Activated CD4-positive, alpha-beta T cell treated with anti-CD3 and anti-CD28 coated beads, Interleukin-2, Interleukin-6, amounts not matched to agents 100 ng/mL and 50 ng/mL, durations not matched to agents 16 hours and 8 hours (primary cell): Measurements from ENCODE around the gene C5orf52.
"Not testable (repeated sequence)": the region's sequence is repeated elsewhere in the genome, so short reads cannot be mapped to it uniquely, and the experiment has no call there.

Experiments used
- DNase-seq: peaks from one replicate; pipeline ENCODE4 v3.0.0-alpha.2; 2020

C5orf52 gene

DNA sequence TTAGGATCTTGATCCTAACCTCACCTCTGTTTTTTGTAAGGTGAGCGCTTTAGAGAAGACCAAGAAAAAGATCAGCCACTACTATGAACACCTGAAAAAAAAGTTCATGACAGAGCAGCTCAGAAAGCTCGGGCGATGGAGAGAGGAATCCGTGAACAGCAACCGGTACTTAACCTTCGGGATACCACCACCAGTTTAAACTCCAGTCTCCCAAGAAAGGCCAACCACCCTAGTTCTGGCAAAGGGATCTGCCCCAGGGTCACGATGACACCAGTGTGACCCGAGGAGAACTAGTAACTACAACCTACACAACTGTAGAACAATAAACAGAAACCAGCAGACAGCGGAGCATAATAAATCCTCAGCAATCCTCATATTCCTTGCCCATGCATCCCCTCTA, 8.5 kb downstream of the C5orf52 start:
- no peak for DNase-seq

- no peak for DNase-seq
Observed at GRCh38 chr5:157680239-157680638, 8.9 kb downstream of the C5orf52 start.

- no peak for DNase-seq
Observed at GRCh38 chr5:157681048-157681447, 9.7 kb downstream of the C5orf52 start.

- DNase-seq, result no peak
Observed at GRCh38 chr5:157682257-157682656, 10.9 kb downstream of the C5orf52 start.

GRCh38 chr5:157686276-157687197, 15.2 kb downstream of the C5orf52 start:
- not testable (repeated sequence) for DNase-seq

- no peak for DNase-seq
Observed at GRCh38 chr5:157687198-157687554, 15.8 kb downstream of the C5orf52 start.

DNA sequence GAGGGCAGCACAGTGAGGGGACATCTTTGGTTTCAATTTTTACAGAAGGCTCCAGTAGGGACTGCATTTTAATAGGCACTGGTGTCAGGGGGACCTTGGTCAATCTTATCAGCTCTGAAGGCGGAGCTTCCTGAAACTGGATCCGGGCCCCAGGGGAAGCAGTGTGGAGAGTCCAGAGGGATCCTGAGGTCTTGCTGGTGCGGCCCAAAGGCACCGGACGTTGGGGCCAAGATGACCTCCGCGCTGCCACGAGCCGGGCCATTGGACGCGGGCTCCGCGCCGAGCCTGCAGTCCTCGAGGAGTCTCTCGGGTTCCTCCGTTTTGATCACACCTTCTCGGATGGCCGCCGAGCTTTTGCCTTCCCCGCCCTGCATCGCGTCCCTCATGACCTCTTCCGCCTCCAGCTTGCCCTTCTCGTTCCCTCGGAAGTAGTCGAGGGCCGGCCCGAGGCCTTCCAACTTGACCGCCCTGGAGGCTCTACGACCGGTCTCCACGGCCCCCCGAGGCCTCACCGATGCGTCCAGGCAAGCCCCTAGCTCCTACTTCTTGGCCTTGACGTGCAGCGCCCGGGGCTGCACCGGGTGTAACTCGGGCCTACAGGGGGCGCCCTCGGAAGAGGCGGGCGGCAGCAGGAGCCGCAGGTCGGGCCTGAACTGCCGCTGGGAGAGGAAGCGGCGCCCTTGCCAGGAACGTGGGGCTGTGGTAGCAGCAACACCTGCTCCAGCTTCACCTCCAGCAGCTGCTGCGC, 18.8 kb downstream of the C5orf52 start:
- DNase-seq, result peak; percentile 34

DNA sequence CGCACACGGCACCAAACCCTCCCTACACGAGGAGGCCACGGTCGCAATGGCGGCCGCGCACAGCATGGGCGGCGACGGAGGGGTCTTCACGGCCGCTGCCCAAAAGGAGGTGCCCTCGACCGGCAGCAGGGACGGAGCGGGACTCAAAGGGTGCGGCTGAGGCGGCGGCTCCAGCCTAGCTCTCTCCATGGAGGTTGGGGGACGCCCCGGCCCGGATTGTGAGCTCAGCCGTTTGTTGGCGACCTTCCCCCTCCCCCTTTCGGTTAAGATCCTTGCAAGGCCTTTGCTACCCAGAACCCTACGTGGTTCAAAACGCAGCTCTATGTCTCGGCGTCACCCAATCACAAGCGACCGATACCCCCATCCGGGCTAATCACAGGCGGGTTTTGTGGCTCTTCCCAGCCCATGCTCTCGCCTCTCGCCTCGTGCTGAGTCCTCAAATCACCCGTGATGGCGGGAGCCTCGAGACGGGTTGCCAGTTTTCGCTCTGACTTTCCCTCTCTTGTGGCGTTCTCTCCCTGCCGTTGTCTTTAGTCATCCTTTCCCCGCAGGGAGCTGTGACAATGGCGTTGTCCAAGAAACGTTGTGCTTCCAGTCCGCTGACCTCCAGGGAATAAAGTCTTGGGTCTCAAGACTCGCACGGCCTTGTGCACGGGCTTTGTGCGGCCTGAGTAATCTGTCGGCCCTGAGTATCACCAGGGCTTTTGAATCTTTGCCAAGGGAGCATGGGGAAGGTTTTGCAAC, 19.5 kb downstream of the C5orf52 start:
- no peak for DNase-seq

- not testable (repeated sequence) for DNase-seq
Observed at GRCh38 chr5:157693816-157694215, 22.5 kb downstream of the C5orf52 start.

DNA sequence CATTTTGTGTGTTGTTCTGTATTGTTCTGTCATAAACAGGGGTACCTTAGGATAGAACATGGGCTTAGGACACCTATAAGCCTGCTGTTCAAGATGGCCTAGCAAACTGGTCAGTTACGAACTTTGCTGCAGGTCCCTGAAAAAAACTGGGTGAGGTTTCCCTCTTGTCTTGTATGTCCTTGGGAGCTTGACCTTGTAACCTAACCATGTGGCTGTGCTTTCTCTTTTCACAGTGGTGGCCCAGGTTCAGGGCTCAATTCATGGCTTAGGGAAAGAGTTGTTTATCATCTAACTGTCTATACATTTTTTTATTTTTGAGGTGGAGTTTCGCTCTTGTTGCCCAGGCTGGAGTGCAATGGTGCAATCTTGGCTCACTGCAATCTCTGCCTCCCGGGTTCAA, 24.8 kb downstream of the C5orf52 start:
- not testable (repeated sequence) for DNase-seq

DNA sequence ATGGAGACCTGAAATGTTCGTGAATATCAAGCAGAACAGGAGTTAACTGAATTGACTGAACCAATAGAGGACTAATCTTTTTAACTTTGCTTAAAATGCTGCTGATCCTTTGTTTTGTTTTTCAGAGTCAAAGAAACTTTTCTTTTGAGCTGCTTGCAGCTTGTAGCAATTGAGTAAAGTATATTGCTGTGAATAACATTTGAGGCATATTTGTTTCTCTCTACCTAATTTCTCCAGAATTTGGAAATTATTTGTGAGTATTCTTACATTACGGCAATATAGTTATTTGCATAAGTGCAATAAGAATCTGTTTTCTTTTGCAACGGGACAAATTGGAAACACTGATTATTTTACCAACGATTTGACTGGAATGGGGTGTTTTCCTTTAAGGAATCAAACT, 27.3 kb downstream of the C5orf52 start:
- not testable (repeated sequence) for DNase-seq

- no peak for DNase-seq
Observed at GRCh38 chr5:157703736-157704135, 32.4 kb downstream of the C5orf52 start.

- DNase-seq, result no peak
Observed at GRCh38 chr5:157708866-157709265, 37.5 kb downstream of the C5orf52 start.

DNA sequence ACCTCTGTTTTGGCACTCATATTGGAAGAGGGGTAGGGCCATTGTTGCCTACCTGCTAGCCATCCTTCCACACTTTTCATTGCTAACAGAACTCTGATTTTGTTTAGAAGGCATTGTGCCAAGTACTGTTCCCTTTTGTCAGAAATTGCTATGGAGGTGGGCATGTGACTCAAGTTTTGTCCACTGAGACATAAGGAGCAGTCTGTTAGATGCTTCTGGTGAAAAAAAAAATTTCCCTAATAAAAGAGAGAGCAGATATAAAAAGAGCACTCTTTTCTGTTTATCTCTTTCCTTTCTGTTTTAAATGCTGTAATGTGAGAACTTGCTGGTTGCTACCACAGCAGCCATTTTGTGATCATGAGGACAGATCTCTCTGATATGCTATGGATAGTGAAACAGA, 38.0 kb downstream of the C5orf52 start:
- no peak for DNase-seq

GRCh38 chr5:157710431-157710830, 39.1 kb downstream of the C5orf52 start:
- DNase-seq, result no peak

DNA sequence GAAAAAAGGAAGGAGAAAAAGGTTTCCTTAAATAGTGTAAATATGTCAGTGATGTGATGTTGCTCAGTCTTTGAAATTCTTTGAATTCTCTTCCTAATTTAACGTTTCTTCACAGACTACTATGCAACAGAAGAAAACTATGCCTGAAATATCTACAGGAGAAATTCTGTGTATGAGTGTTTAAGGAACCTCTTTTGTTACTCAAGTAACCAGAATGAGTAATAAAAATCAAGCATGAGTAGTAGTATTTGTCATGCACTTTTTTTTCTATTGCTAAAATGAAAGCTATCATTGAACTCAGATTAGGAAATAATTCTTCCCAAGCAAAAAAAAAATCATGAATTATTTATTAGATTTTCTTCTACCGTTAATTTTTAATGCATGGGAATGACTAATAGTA, 39.5 kb downstream of the C5orf52 start:
- peak; percentile 47 for DNase-seq

DNA sequence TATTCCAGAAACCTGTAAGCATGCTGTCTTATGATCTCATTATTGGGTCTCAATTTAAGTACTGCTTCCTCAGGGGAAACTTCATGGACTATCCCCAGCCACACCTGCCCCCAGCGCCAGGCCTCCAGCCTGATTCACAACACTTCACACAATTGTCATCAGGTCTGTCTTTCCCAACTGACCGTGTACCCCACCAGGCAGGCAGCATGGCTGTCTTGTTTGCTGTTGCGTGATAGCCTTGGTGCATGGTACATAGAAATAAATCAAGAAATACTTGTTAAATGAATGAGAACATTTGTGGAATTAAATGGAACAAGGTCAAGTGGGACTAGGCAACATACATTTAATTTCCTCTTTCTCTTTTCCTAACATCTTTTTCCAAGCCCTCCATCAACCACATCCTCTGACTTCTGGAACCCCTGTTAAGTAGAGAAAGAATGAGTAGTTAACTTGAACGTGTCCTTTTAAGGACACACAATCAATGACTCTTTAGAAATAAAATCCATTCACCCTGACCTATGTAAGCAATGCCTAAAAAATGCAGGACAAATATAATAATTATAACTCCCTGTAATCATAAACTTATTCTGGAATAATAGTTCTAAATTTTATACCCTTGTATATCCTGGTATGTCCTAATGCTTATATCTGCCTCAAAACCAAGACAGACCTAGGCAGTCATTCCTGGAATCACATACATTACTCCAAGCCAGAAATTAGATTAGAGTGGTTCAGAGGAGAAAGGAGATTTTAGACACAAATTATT, 42.7 kb downstream of the C5orf52 start:
- no peak for DNase-seq

- no peak for DNase-seq
Observed at GRCh38 chr5:157714596-157714864, 43.2 kb downstream of the C5orf52 start.

- peak; percentile 69 for DNase-seq
Observed at GRCh38 chr5:157718519-157718918, 47.2 kb downstream of the C5orf52 start.

- no peak for DNase-seq
Observed at GRCh38 chr5:157719245-157719644, 47.9 kb downstream of the C5orf52 start.

- DNase-seq, result no peak
Observed at GRCh38 chr5:157721159-157721558, 49.8 kb downstream of the C5orf52 start.

- not testable (repeated sequence) for DNase-seq
Observed at GRCh38 chr5:157722895-157723294, 51.6 kb downstream of the C5orf52 start.

DNA sequence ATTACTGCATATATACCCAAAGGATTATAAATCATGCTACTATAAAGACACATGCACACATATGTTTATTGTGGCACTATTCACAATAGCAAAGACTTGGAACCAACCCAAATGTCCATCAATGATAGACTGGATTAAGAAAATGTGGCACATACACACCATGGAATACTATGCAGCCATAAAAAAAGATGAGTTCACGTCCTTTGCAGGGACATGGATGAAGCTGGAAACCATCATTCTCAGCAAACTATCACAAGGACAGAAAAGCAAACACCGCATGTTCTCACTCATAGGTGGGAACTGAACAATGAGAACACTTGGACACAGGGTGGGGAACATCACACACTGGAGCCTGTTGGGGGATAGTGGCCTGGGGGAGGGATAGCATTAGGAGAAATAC, 55.3 kb downstream of the C5orf52 start:
- DNase-seq, result not testable (repeated sequence)
